Subcutaneous abdominal adipose tissue (tissue), 5 donors: ENCODE measurements around the gene ENAH.
A peak's percentile ranks its signal among the peaks of the same experiment; 100 is the strongest.

ENCODE experiments used
- H3K27ac ChIP-seq: one replicate; pipeline ENCODE4 v1.7.0; 2013; ENCODE audit warnings: low read depth, mild to moderate bottlenecking, inconsistent platforms, low read length, moderate library complexity
- H3K27me3 ChIP-seq, 5 donors: one replicate each; pipeline ENCODE4 v1.7.0; 2013; ENCODE audit warnings: low read length in 5 of 5, inconsistent platforms in 1 of 5; ENCODE audit not compliant: control insufficient read depth in 5 of 5, insufficient read depth in 4 of 5
- H3K36me3 ChIP-seq, 5 donors: one replicate each; pipeline ENCODE4 v1.7.0; 2013; ENCODE audit warnings: low read length in 5 of 5; ENCODE audit not compliant: control insufficient read depth in 5 of 5, insufficient read depth in 5 of 5
- H3K4me1 ChIP-seq, 5 donors: one replicate each; pipeline ENCODE4 v1.7.0; 2013; ENCODE audit warnings: low read length in 5 of 5, mild to moderate bottlenecking in 3 of 5, moderate library complexity in 1 of 5; ENCODE audit not compliant: control insufficient read depth in 5 of 5, insufficient read depth in 5 of 5
- H3K4me3 ChIP-seq, 5 donors: one replicate each; pipeline ENCODE4 v1.7.0; 2013; ENCODE audit warnings: low read length in 5 of 5, low read depth in 1 of 5
- H3K9ac ChIP-seq, 5 donors: one replicate each; pipeline ENCODE4 v1.7.0; 2013; ENCODE audit warnings: low read length in 5 of 5, mild to moderate bottlenecking in 4 of 5, moderate library complexity in 3 of 5
- H3K9me3 ChIP-seq, 5 donors: one replicate each; pipeline ENCODE4 v1.7.0; 2013; ENCODE audit warnings: low read length in 5 of 5; ENCODE audit not compliant: control insufficient read depth in 5 of 5
- donor health status: healthy.
- donor health status: healthy.
- donor health status: healthy.
- donor health status: healthy.
- donor health status: healthy.

Gene ENAH

DNA sequence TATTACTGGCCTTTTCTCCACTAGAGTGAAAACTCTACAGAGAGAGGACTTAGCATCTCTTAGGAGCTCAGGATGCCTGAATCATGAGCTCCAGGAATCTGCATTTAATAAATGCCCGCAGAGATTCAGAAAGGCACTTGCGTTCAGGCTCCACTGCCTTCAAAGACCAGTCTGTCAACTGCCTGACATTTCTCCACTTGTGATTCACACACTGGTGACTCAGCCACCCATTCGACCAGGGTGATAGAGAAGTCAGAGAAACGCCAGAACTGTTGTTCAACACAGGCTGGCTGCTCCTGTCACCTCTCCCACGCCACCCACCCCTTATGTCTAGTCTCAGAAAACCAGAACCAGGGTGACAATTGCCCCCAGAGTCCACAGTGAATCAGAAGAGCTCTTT lies 198.2 kb downstream of the ENAH start:
- H3K9ac ChIP-seq: no peak overlapping the region
- H3K27ac ChIP-seq: no peak overlapping the region

DNA sequence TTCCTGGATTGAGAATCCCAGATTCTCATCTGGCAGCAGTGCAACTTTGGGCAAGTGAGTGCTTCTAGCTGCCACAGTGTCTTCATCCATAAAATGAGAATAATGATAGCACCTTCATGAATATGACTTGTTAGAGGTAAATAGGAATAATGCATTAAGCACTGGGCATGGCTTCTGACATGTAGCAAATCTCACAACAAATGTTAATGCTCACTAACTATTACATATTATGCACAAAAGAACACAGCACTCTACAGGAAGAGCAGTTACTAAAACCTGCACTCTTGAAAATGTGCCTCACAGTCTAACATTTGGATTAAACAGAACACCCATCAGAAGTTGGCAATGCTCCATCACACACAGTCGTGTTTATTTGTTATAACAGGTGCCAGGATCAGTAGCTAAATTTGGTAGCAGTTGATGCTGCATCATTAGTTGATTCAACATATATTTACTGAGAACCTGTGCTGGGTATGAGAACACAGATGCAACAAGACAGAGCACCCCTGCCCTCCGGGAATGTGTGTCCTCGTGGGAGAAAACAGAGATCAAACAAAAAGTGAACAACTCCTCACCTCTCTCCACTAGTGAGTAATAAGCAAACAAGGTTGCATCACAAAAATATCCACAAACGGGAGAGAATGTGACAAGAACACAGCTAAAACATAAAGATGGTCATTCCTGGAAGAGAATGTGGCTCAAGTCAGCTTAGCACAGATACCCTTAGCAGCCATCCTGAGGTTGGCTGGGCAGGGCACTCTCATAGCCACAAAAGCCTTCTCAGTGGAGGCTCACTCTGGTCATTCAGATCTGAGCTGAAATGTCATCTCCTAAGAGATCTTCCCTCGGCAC lies 198.9 kb downstream of the ENAH start:
- H3K4me1 ChIP-seq: peaks cover 0 to 19% (median 5%) of the 10 kb centered on the region in 5 donors
- H3K9ac ChIP-seq: no peak overlapping the region
- peaks cover 0 to 2% (median 0%) of the 10 kb centered on the region in 5 donors for H3K27me3 ChIP-seq
- no peak overlapping the region for H3K27ac ChIP-seq
- H3K36me3 ChIP-seq: no peaks in the 10 kb centered on the region
- H3K4me3 ChIP-seq: no peak overlapping the region
- H3K9me3 ChIP-seq: no peaks in the 10 kb centered on the region

More for the DNA sequence above, 198.2 kb downstream of the ENAH start:
- H3K9me3 ChIP-seq: no peaks in the 10 kb centered on the region
- H3K27me3 ChIP-seq: peaks cover 0 to under 1% (median 0%) of the 10 kb centered on the region in 5 donors
- no peak overlapping the region for H3K4me3 ChIP-seq
- no peaks in the 10 kb centered on the region for H3K36me3 ChIP-seq
- H3K4me1 ChIP-seq: peaks cover 0 to 18% (median 5%) of the 10 kb centered on the region in 5 donors

GRCh38 chr1:225451840-225452515 lies 200.9 kb downstream of the ENAH start:
- H3K36me3 ChIP-seq: no peaks in the 10 kb centered on the region
- H3K4me1 ChIP-seq: peaks cover 7 to 33% (median 22%) of the 10 kb centered on the region in 5 donors
- H3K9me3 ChIP-seq: no peaks in the 10 kb centered on the region
- peaks cover 0 to 6% (median 0%) of the 10 kb centered on the region in 5 donors for H3K27me3 ChIP-seq
- H3K4me3 ChIP-seq: no peak overlapping the region
- H3K27ac ChIP-seq: no peak overlapping the region
- no peak overlapping the region for H3K9ac ChIP-seq

DNA sequence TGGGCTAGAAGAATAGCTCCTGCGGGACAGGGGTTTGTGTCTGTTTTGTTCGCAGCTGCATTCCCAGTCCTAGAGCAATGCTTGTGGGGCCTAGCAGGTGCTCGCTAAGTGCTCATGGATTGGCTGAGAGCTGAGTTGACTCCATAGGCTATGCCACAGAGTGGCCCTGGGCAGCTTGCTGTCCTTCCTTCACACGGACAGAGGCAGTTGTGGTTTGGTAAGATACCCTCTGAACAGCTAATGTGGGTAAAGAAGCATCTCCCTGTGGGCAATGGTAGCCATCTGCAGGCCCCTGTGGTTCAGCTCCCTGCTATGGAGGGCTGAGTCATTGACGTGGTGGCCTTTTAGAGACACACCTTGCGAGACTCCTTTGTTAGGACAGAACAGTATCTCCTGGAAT lies 201.6 kb downstream of the ENAH start:
- H3K4me3 ChIP-seq: no peak overlapping the region
- H3K4me1 ChIP-seq: peaks cover 7 to 39% (median 23%) of the 10 kb centered on the region in 5 donors
- peaks cover 0 to 6% (median 0%) of the 10 kb centered on the region in 5 donors for H3K27me3 ChIP-seq
- no peaks in the 10 kb centered on the region for H3K36me3 ChIP-seq
- no peak overlapping the region for H3K9ac ChIP-seq
- H3K9me3 ChIP-seq: no peaks in the 10 kb centered on the region
- no peak overlapping the region for H3K27ac ChIP-seq

DNA sequence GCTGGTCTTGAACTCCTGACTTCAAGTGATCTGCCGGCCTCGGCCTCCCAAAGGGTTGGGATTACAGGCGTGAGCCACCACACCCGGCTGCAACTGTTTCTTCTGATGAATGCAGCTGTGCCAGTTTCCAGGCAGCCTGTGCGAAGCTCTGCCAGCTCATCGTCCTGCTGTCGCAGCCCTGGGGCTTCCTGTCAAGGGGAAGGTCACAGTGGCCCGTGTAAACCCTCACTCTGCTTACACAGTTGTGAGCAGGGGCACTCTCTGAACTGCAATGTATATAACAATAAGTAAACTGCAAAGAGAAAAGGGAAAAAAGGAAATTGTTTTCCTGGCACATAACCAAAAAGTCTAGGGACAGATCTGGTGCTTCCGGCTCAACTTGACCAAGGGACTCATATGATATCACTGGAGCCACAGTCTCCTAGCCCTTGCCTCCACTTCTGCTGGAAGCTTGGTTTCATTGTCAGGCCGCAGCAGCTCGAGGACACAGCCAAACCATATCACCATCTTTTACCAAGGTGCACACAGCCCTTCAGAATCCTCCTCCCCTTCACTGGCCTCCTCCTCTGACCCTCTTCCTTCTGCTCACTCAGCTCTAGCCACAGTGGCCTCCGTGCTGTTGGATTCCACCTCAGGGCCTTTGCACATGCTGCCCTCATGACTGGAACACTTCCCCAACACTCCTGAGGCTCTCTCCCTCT lies 202.3 kb downstream of the ENAH start:
- Histone ChIP-seq H3K27me3 (peaks cover 0 to 6% (median 0%) of the 10 kb centered on the region in 5 donors), H3K4me3 (no peak overlapping the region), H3K4me1 (peaks cover 11 to 46% (median 30%) of the 10 kb centered on the region in 5 donors), H3K9me3 (no peaks in the 10 kb centered on the region), H3K9ac (no peak overlapping the region), H3K36me3 (no peaks in the 10 kb centered on the region), H3K27ac (peak overlapping the region; percentile 46)

DNA sequence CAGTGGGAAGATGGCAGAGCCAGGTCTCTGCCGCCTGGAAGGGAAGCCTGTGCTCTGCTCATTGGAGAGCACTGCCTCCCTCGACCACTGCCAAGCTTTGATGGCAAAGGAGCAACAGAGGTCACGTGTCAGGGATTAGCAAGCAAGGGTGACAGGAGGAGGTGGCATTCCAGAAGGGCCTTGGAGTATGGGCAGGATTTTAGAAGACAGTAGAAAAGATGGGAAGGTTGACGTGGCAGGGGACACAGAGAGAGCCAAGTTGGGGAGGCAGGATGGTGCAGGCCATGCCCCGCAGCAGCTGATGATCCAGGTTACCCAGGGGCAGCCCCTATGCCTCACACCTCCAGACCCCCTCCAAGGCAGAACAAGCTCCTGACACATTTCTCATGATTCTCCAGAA lies 203.1 kb downstream of the ENAH start:
- peaks cover 15 to 55% (median 39%) of the 10 kb centered on the region in 5 donors for H3K4me1 ChIP-seq
- no peak overlapping the region for H3K27ac ChIP-seq
- no peaks in the 10 kb centered on the region for H3K36me3 ChIP-seq
- H3K9me3 ChIP-seq: no peaks in the 10 kb centered on the region
- no peak overlapping the region for H3K4me3 ChIP-seq
- no peak overlapping the region for H3K9ac ChIP-seq
- H3K27me3 ChIP-seq: peaks cover 0 to 6% (median 0%) of the 10 kb centered on the region in 5 donors

DNA sequence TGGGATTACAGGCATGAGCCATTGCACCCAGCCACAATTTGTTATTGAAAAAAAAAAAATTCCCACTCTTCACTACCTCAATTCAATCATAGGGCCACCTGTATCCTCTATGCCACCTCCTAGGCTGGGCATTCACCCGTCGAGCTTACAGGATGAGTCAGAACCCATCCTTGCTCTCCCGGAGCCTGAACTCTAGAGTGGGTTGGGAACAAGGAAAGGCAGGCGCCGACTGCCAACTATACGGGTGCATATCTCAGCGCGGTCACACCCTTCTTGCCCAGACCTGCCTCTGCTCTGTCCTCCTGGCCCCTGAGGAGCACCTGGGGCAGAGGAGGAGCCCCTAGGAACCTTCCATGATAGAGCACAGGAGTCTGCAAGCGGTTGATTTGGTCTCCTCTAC lies 203.7 kb downstream of the ENAH start:
- H3K9me3 ChIP-seq: no peaks in the 10 kb centered on the region
- no peak overlapping the region for H3K9ac ChIP-seq
- H3K27ac ChIP-seq: no peak overlapping the region
- H3K4me1 ChIP-seq: peaks cover 17 to 59% (median 41%) of the 10 kb centered on the region in 5 donors
- H3K36me3 ChIP-seq: no peaks in the 10 kb centered on the region
- H3K27me3 ChIP-seq: peaks cover 0 to 6% (median 0%) of the 10 kb centered on the region in 5 donors
- no peak overlapping the region for H3K4me3 ChIP-seq

- Histone ChIP-seq H3K27me3 (peaks cover 0 to 6% (median 0%) of the 10 kb centered on the region in 5 donors), H3K9me3 (no peaks in the 10 kb centered on the region), H3K36me3 (no peaks in the 10 kb centered on the region), H3K27ac (no peak overlapping the region), H3K4me1 (peaks cover 17 to 67% (median 48%) of the 10 kb centered on the region in 5 donors), H3K4me3 (peak overlapping the region in 1 of 5 donors; percentile 0), H3K9ac (peak overlapping the region in 2 of 5 donors; percentile 5 to 12)
Measured at GRCh38 chr1:225448146-225448805, 204.6 kb downstream of the ENAH start.

- Histone ChIP-seq H3K36me3 (no peaks in the 10 kb centered on the region), H3K4me1 (peaks cover 18 to 72% (median 50%) of the 10 kb centered on the region in 5 donors), H3K9ac (peak overlapping the region in 2 of 5 donors; percentile 5 to 12), H3K27me3 (peaks cover 0 to 6% (median 0%) of the 10 kb centered on the region in 5 donors), H3K4me3 (peak overlapping the region in 2 of 5 donors; percentile 0 to 16), H3K27ac (no peak overlapping the region), H3K9me3 (no peaks in the 10 kb centered on the region)
Measured at GRCh38 chr1:225447650-225448089, 205.3 kb downstream of the ENAH start.
